DOHH2 (cell line): ENCODE measurements around the gene DNAJC18.

Experiments used
- CTCF ChIP-seq: fragments of 200-600 bp; sonication (generic); IDR thresholded peaks from one replicate; pipeline ENCODE4 v1.5.1; 2014; ENCODE audit warnings: antibody characterized with exemption, mild to moderate bottlenecking, low read depth, low read length; ENCODE audit not compliant: poor library complexity, severe bottlenecking
- EZH2phosphoT487 ChIP-seq: fragments of 200-600 bp; sonication (generic); IDR thresholded peaks from 2 replicates; pipeline ENCODE4 v1.6.1; 2017; ENCODE audit warnings: borderline replicate concordance, mild to moderate bottlenecking, antibody characterized with exemption, low read length, moderate library complexity, mixed read lengths

GRCh38 chr5:139408191-139408590 lies 31.1 kb downstream of the DNAJC18 start:
- TF ChIP-seq CTCF = no peak
- no peak for TF ChIP-seq EZH2phosphoT487
